ENCODE data around the gene DMRTB1.

The DMRTB1 gene

DNA sequence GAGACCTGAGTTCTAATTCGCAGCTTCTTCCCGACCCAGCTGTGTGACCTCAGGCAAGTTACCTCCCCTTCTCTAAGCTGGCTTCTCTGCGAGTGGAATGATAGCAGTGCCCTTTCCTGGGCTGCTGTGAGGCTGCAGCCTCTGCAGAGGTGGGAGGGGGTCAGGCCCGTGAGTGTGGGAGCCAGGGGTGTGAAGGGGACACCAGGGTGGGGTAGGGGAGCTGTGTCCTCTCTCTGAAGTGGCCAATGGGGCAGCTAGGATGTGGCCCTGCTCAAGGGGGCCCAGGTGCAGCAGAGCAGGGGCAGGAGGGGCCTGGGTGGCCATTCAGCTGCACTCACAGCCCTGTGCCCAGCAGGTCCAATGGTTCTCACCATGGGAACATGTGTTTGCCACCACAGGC, 24.5 kb downstream of the DMRTB1 start:
- CTCF ChIA-PET: interaction anchor here (0.9 to 8.9 kb wide), 17 partner anchors 11 to 373 kb away, joined by 3 to 191 read pairs (median 5); no protein-coding TSS in a partner anchor
- POLR2A ChIA-PET: no interaction called here

DNA sequence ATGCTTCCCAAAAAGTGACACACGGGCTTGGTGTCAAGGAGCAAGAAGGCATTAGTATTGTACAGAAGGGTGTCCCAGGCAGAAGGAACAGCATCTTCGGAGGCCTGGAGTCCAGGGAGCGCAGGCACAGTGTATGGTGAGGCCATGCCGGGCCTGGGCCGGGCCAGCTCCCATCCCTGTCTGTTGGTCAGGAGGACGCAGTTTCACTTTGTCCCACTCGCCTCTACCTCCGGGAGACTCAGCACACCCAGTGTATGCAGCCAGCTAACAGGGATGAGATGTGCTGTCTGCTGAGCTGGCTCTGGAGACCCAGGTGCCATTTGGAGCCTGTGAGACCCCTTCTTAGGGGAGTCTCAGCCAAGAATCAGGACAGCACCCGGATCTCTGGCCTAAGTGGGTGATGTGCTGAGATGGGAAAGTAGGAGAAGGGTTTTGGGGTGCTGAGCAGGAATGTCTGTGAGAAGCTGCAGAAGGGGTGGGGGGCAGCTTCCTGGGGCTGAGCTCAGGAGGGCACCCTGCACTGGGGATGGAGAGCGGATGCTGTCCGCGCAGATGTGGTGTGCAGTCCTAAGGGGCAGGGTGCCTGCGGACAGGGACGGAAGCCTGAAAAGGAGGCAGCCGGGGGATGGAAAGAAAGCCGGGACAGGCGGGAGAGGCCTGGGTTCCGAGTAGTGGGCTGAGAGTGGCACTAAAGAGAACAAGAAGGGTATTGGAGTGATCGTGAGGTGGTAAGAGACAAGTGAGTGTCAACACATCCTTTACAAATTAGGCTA, 25.7 kb downstream of the DMRTB1 start:
- H3K4me3 ChIP-seq (ENCODE audit: low read depth, low read length): no peak overlapping the region
- DNase-seq (ENCODE audit: low read depth, low spot score): no peak
- ChIA-PET CTCF (interaction anchor here (0.6 to 8.9 kb wide), 37 partner anchors 10 to 393 kb away, joined by 3 to 191 read pairs (median 3); no protein-coding TSS in a partner anchor), POLR2A (no interaction called here)
- TF ChIP-seq, protein P1, sequence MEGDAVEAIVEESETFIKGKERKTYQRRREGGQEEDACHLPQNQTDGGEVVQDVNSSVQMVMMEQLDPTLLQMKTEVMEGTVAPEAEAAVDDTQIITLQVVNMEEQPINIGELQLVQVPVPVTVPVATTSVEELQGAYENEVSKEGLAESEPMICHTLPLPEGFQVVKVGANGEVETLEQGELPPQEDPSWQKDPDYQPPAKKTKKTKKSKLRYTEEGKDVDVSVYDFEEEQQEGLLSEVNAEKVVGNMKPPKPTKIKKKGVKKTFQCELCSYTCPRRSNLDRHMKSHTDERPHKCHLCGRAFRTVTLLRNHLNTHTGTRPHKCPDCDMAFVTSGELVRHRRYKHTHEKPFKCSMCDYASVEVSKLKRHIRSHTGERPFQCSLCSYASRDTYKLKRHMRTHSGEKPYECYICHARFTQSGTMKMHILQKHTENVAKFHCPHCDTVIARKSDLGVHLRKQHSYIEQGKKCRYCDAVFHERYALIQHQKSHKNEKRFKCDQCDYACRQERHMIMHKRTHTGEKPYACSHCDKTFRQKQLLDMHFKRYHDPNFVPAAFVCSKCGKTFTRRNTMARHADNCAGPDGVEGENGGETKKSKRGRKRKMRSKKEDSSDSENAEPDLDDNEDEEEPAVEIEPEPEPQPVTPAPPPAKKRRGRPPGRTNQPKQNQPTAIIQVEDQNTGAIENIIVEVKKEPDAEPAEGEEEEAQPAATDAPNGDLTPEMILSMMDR (IDR thresholded peaks at IDR 0.05; ENCODE audit: insufficient read depth, low read length, missing control alignments): no peak

More for the DNA sequence above, 24.5 kb downstream of the DMRTB1 start:
- H3K4me3 ChIP-seq (ENCODE audit: low read depth, low read length): no peak overlapping the region
- TF ChIP-seq, protein P1 (IDR thresholded peaks at IDR 0.05; ENCODE audit: insufficient read depth, low read length, missing control alignments): no peak
- no peak for DNase-seq (ENCODE audit: low read depth, low spot score)

- no peak for DNase-seq (ENCODE audit: low read depth, low spot score)
- ChIA-PET POLR2A (no interaction called here), CTCF (interaction anchor here (0.6 to 8.9 kb wide), 60 partner anchors 9 to 1324 kb away, joined by 3 to 191 read pairs (median 4); no protein-coding TSS in a partner anchor)
- TF ChIP-seq, protein P1 (IDR thresholded peaks at IDR 0.05; ENCODE audit: insufficient read depth, low read length, missing control alignments): peak; percentile 93
- no peak overlapping the region; the same call in 1 of the 2 replicates for H3K4me3 ChIP-seq (ENCODE audit: low read depth, low read length)
These were observed 26.5 kb downstream of the DMRTB1 start for GRCh38 chr1:53485478-53486394.

DNA sequence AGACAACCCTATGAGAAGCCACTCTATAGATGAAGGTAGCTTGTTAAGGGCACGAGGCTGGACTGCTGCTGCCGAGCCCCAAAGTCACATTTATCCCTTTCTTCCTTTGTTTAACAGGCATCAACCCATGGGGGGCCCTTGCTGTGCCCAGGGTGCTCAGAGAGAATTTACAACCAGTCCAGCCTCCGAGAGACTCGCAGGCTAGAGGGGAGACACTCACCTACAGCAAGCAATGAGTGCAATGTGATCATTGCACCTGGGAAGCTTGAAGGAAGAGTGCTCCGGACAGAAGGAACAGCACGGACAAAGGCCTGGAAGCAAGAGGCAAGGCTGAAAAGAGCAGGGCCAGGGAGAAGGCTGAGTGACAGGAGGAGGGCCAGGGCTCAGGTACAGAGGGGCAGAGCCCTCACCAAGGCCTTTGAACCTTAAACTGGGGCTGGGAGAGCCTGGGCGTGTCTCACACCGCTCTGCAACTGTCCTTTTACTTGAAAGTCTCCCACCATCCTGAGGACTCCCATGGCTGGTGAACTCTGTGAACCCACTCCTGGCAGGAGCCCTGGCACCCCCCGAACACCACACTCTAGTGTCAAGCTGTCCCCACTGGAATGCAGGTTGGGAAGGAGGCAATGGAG, 27.3 kb downstream of the DMRTB1 start:
- POLR2A ChIA-PET: no interaction called here
- CTCF ChIA-PET: interaction anchor here (0.7 to 8.9 kb wide), 48 partner anchors 8 to 1324 kb away, joined by 3 to 191 read pairs (median 5); no protein-coding TSS in a partner anchor
- H3K4me3 ChIP-seq (ENCODE audit: low read depth, low read length): no peak overlapping the region
- TF ChIP-seq, protein P1 (IDR thresholded peaks at IDR 0.05; ENCODE audit: insufficient read depth, low read length, missing control alignments): no peak
- no peak for DNase-seq (ENCODE audit: low read depth, low spot score)

DNA sequence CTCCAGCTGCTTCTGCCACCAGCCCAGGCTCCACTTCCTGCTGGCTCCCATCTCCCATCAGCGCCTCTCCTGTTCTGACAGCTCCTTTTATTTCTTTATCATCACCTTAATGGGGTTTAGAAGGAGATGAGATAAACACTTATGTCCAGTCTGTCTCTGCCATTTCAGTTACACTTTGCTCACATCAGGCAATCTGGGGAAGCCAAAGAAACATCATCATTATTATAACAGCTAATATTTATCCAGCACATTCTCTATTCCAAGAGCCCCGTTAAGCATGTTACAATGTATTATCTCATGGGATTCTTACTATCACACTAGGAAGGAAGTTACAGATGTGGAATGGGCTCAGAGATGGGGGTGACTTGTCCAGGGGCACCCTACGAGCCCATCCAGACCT, 31.2 kb downstream of the DMRTB1 start:
- no peak overlapping the region for H3K4me3 ChIP-seq (ENCODE audit: low read depth, low read length)
- DNase-seq (ENCODE audit: low read depth, low spot score): no peak
- ChIA-PET CTCF (interaction anchor here (1.1 to 8.9 kb wide), 5 partner anchors 11 to 265 kb away, joined by 3 to 191 read pairs (median 3); partner anchors contain the start of gene GLIS1), POLR2A (no interaction called here)
- TF ChIP-seq, protein P1 (IDR thresholded peaks at IDR 0.05; ENCODE audit: insufficient read depth, low read length, missing control alignments): no peak

Measured in AG04449 (cell line).